Kidney glomerular epithelial cell (primary cell): ENCODE results near the gene CSH2.

Experiments
- DNase-seq: peaks from one replicate; lab custom pipeline; 2025; lab: John Stamatoyannopoulos, UW

CSH2 gene

DNA sequence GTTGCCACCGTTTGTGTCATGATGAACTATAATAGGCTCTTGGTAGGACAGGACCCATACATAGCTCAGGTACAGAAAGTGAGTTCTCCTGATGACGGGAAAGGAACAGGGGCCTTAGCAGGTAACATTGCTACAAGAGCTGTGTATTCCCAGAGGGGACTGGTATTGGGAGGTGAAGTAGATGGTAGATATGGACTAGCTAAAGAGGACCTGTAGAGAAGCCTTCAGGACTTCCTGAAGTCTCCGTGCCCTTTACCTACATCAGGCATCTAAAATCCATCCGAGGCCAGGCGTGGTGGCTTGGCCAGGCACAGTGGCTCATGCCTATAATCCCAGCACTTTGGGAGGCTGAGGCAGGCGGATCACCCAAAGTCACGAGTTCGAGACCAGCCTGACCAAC is 18.3 kb downstream of the CSH2 start:
- DNase-seq, result no peak

- DNase-seq, result no peak
Measured at GRCh38 chr17:63854709-63855108, 18.8 kb downstream of the CSH2 start.

DNA sequence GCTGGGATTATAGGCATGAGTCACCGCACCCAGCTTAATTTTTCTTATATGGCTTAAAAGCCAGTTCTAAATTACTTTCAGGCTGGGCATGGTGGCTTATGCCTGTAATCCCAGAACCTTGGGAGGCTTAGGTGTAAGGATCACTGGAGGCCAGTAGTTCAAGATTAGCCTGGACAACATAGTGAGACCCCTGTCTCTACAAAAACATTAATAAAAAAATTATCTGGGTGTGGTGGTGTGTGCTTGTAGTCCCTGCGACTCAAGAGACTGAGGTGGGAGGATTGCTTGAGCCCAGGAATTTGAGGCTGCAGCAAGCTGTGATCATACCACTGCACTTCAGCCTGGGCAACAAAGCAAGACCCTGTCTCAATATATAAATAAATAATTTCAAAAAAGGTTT is 20.2 kb downstream of the CSH2 start:
- DNase-seq, result no peak

- DNase-seq, result no peak
Measured at GRCh38 chr17:63850401-63850800, 23.1 kb downstream of the CSH2 start.

- DNase-seq, result peak; percentile 76
Measured at GRCh38 chr17:63848834-63849689, 24.4 kb downstream of the CSH2 start.

DNA sequence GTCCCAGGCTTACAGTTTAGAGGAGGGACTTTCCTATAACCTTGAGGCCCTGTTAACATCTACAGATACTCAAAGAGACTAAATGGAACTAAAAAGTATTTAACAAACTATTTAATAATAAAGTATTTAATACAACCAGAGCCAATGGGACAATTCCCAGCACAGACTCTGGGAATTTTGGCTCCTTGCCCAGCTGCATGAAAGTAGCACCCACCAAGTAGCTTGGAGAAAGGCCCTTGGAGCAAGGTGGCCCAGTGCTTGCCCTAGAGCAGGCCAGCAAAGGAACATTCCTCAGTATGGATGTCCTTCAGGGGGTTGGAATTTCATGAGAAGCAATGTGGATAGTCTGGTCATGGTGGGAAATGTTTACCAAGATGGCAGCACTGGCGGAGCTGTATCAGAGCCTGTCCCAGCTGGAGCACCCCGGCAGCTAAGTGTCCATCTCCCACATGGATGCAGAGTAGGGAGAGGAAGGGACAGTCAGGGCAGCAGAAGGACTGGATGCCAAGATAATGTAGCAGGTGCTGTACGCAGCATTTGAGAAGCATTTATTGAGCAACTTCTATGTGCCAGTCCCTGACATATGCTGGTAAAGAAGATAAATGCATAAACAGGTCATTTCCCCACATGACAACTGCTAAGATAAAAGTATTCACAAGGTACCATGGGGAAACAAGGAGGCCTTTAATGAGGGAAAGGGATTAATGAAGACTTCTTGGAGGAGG is 25.8 kb downstream of the CSH2 start:
- DNase-seq, result no peak

GRCh38 chr17:63845509-63845908 is 28.0 kb downstream of the CSH2 start:
- no peak for DNase-seq

GRCh38 chr17:63843910-63844677 is 29.4 kb downstream of the CSH2 start:
- no peak for DNase-seq

- DNase-seq, result peak; percentile 24
Measured at GRCh38 chr17:63843387-63843888, 30.0 kb downstream of the CSH2 start.

GRCh38 chr17:63842540-63843386 is 30.7 kb downstream of the CSH2 start, which contains the start of gene SMARCD2:
Gene SMARCD2, minus strand, starts transcription at chr17:63842685. Its CDS starts 11 bp downstream, at chr17:63842674.
- DNase-seq, result peak; percentile 98

GRCh38 chr17:63842173-63842539 is 31.3 kb downstream of the CSH2 start:
- DNase-seq, result no peak

DNA sequence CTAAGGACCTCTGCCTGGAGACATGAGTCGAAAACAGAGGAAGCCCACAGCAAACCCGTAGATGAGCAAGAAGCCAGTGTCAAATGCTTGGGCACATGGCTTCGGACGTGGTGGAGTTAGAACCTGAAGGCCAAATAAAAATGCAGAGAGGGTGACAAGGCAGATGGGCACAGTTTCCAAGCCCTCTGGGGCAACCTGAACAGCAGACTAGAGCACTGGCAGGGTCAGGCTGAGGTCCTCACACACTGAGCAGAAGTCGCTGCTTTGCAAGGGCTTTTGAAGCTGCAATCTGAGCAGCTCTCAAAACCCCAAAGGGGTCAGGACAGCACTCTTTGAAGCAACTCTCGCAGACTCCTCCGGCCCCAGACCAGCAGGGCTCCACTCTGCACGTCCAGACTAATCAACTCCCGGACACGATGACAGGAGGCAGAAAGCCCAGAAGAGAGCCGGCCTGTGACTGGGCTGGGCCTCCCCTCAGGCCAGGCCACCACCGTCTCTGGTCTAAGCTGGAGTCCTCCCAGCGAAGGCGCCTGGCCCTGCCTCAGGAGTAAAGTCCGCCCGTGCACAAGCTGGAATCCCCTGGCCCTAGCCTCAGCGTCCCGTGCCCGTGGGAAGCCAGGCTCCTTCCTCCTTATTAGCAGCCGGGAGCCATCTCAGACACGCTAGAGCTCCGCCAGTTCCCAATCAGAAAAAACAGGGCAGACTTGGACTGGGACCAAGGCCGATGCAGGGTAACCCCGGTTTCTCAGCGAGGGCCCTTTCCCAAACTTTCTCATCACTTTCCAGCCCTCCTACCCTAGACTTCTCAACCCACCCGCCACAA is 31.9 kb downstream of the CSH2 start:
- no peak for DNase-seq

DNA sequence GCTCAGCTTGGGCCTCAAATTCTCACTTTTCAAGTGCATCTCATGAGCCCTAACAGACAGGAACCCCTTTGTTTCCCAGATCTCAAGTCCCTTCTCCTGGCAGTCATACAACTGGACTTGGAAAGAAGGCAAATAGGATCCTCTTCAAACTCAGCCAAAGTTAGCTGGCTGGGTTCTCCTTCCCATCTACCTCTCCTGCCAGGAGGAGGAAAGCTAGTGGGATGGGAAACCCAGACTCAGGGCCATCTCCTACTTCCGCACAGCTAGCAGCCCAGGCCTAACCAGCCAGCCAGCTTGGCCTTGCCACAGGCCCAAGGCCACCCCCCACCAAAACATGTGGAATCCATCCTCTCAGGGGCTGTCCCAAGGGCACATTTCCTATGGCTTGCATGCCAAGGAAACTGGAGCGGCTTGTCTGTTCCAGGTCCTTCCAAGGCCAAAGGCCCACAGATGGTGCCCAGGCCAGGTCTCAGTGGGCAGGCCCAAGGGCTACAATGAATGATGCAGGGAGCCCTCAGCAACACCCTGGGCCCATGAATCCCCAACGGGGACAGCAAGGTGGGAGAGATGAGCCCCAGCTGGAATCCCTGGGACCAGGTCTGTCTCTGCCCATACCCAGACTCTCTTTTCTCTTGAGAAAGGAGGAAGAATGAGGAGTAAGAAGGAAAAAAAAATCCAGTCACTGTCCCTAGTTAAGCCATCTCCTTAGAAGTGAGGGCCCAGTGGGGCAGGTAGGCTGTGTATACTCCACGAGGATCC is 32.7 kb downstream of the CSH2 start:
- DNase-seq, result no peak

- DNase-seq, result no peak
Measured at GRCh38 chr17:63838631-63839171, 34.8 kb downstream of the CSH2 start.

DNA sequence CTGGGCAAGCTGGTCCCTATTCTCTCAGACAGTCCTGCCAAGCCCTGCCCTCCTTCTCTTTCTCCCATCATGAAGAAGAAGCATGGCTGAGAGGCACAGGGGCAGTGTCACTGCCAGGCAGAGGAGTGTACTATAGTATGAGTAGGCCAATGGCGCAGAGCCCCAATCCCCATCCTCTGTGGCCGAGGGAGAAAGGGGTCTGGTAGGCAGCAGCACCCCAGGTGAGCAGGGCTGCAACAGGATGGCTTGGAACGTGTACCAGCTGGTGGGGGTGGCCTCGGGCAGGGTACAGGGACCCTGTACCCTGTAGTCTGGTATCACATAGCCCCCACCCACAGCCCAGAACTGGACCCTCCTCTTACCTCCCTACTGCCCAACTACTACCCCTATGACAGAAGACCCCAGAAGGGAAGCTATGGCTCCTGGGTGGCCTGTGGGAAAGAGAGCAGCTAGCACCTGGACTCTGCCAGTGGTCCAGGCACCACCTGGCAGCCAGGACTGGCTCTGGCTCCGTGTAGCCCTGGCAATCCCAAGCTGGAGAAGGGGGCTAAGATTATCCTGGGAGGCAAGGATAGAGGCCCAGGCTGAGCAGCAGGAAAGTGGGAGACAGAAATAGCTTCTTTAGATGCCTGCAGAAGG is 35.4 kb downstream of the CSH2 start:
- no peak for DNase-seq

GRCh38 chr17:63837480-63837879 is 36.0 kb downstream of the CSH2 start:
- no peak for DNase-seq

DNA sequence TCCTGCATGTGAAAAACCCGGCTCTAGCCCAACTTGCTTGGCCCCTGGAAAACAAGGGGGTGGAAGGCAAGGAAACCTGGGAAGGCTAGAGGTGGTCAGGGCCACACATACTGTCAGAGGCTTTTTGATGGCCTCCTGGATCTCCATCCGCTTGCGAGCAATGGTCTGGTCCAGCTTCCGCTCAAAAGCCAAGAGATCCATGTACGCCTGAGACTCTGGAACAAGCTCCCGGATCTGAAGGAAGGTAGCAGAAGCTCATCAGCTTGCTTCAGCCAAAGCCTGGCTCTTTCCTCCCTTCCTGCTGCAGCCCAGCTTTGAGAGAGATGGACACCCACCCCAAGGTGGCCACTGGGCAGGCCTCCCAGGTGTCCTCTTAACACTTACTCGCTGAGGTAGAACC is 36.7 kb downstream of the CSH2 start:
- no peak for DNase-seq

DNA sequence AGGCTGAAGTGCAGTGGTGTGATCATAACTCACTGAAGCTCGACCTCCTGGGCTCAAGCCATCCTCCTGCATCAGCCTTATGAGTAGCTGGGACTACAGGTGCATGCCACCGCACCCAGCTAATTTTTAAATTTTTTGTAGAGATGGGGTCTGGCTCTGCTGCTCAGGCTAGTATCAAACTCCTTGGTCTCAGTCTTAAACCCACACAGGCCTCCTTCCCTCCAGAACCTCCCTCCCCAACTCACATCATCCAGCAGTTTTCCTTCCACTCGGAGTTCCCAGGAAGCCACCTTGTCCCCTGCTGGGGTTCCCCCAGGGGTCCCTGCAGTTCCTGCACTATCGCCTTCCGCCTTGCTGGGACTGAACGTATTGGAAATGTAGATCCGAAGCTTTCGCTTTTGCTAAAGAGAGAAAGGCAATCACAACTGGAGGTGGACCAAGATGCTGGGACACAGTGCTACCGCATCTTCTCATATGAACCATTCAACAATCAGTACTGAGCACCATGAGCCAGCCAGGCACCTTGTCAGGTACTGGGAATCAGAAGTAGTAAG is 38.2 kb downstream of the CSH2 start:
- DNase-seq, result no peak
